Central memory CD8-positive, alpha-beta T cell (primary cell): Measurements from ENCODE around the gene SLC22A3.
"Not testable (repeated sequence)": the region's sequence is repeated elsewhere in the genome, so short reads cannot be mapped to it uniquely, and the experiment has no call there.

Experiments
- ATAC-seq: fragments of 150-1000 bp; cut with Tn5 transposase; replicated peaks from 2 replicates; pipeline ENCODE4 v1.10.0; 2022; ENCODE audit warnings: mild to moderate bottlenecking, moderate FRiP score, moderate number of reproducible peaks; ENCODE audit not compliant: poor library complexity, severe bottlenecking; ENCODE audit errors: extremely low read depth
- DNase-seq, 2 donors: peaks; one replicate each; pipeline ENCODE4 v3.0.0; 2021; ENCODE audit warnings: low spot score in 2 of 2
- H3K27ac Mint-ChIP-seq: one replicate; pipeline ENCODE4 v1.8.0; 2022; ENCODE audit warnings: low read depth, mild to moderate bottlenecking, moderate library complexity, mixed read lengths
- H3K27me3 Mint-ChIP-seq: one replicate; pipeline ENCODE4 v1.8.0; 2022; ENCODE audit warnings: mixed read lengths
- H3K36me3 Mint-ChIP-seq: one replicate; pipeline ENCODE4 v1.8.0; 2022; ENCODE audit warnings: mild to moderate bottlenecking, moderate library complexity, mixed read lengths; ENCODE audit not compliant: insufficient read depth
- H3K4me1 Mint-ChIP-seq: one replicate; pipeline ENCODE4 v1.8.0; 2022; ENCODE audit warnings: mixed read lengths
- H3K4me3 Mint-ChIP-seq: one replicate; pipeline ENCODE4 v1.8.0; 2022; ENCODE audit warnings: mild to moderate bottlenecking, moderate library complexity, mixed read lengths
- H3K9me3 Mint-ChIP-seq: one replicate; pipeline ENCODE4 v1.8.0; 2022; ENCODE audit warnings: mixed read lengths

Gene SLC22A3

GRCh38 chr6:160348223-160349019 is at the start of gene SLC22A3:
Gene SLC22A3, plus strand, starts transcription at chr6:160348378. Its CDS starts 42 bp downstream, at chr6:160348420.
- ATAC-seq (no peak), DNase-seq (no peak)
- no peak within 1 kb of the TSS for H3K4me3 Mint-ChIP-seq

GRCh38 chr6:160299559-160299958 is 48.6 kb upstream of the SLC22A3 start:
- Mint-ChIP-seq H3K27me3 (peaks cover 23% of the 10 kb centered on the region), H3K27ac (no peak overlapping the region), H3K4me3 (no peak overlapping the region), H3K36me3 (no peaks in the 10 kb centered on the region), H3K9me3 (no peaks in the 10 kb centered on the region), H3K4me1 (no peaks in the 10 kb centered on the region)
- no peak for ATAC-seq
- DNase-seq, result no peak

More at GRCh38 chr6:160348223-160349019, at the start of gene SLC22A3:
- Mint-ChIP-seq H3K9me3 (no peaks in the 10 kb centered on the region), H3K27ac (no peak within 1 kb of the TSS), H3K4me1 (no peaks in the 10 kb centered on the region), H3K27me3 (peaks cover 71% of the 10 kb centered on the region), H3K36me3 (no peaks in the 10 kb centered on the region)

GRCh38 chr6:160300076-160300695 is 48.0 kb upstream of the SLC22A3 start:
- H3K4me1 Mint-ChIP-seq, result no peaks in the 10 kb centered on the region
- no peak for ATAC-seq
- no peaks in the 10 kb centered on the region for H3K36me3 Mint-ChIP-seq
- no peak overlapping the region for H3K4me3 Mint-ChIP-seq
- H3K27me3 Mint-ChIP-seq, result peaks cover 28% of the 10 kb centered on the region
- no peak overlapping the region for H3K27ac Mint-ChIP-seq
- no peak for DNase-seq
- no peaks in the 10 kb centered on the region for H3K9me3 Mint-ChIP-seq

- no peak for DNase-seq
- Mint-ChIP-seq H3K4me3 (no peak overlapping the region), H3K36me3 (no peaks in the 10 kb centered on the region), H3K4me1 (no peaks in the 10 kb centered on the region), H3K27ac (no peak overlapping the region), H3K27me3 (peaks cover 28% of the 10 kb centered on the region), H3K9me3 (no peaks in the 10 kb centered on the region)
- no peak for ATAC-seq
Measured at GRCh38 chr6:160301339-160301738, 46.8 kb upstream of the SLC22A3 start.

GRCh38 chr6:160302431-160303082 is 45.6 kb upstream of the SLC22A3 start:
- not testable (repeated sequence) for H3K27ac Mint-ChIP-seq, H3K9me3 Mint-ChIP-seq, H3K36me3 Mint-ChIP-seq, ATAC-seq, H3K4me1 Mint-ChIP-seq, H3K4me3 Mint-ChIP-seq, DNase-seq
- peaks cover 31% of the 10 kb centered on the region for H3K27me3 Mint-ChIP-seq

- peaks cover 38% of the 10 kb centered on the region for H3K27me3 Mint-ChIP-seq
- no peak for DNase-seq
- no peaks in the 10 kb centered on the region for H3K4me1 Mint-ChIP-seq
- no peak overlapping the region for H3K27ac Mint-ChIP-seq
- H3K36me3 Mint-ChIP-seq, result no peaks in the 10 kb centered on the region
- H3K4me3 Mint-ChIP-seq, result no peak overlapping the region
- ATAC-seq, result no peak
- H3K9me3 Mint-ChIP-seq, result no peaks in the 10 kb centered on the region
Measured at GRCh38 chr6:160303806-160304205, 44.4 kb upstream of the SLC22A3 start.

GRCh38 chr6:160305926-160306713 is 42.1 kb upstream of the SLC22A3 start:
- Mint-ChIP-seq H3K4me3 (no peak overlapping the region), H3K9me3 (peaks cover 9% of the 10 kb centered on the region), H3K27me3 (peaks cover 42% of the 10 kb centered on the region), H3K27ac (no peak overlapping the region), H3K36me3 (no peaks in the 10 kb centered on the region), H3K4me1 (no peaks in the 10 kb centered on the region)
- DNase-seq, result no peak
- no peak for ATAC-seq

- Mint-ChIP-seq H3K9me3 (peaks cover 23% of the 10 kb centered on the region), H3K36me3 (no peaks in the 10 kb centered on the region), H3K4me3 (no peak overlapping the region), H3K4me1 (no peaks in the 10 kb centered on the region), H3K27ac (no peak overlapping the region), H3K27me3 (peaks cover 50% of the 10 kb centered on the region)
- DNase-seq (no peak), ATAC-seq (no peak)
Measured at GRCh38 chr6:160309718-160310117, 38.5 kb upstream of the SLC22A3 start.

- ATAC-seq (no peak), DNase-seq (no peak)
- no peak overlapping the region for H3K27ac Mint-ChIP-seq
- H3K27me3 Mint-ChIP-seq, result peaks cover 23% of the 10 kb centered on the region
- peaks cover 23% of the 10 kb centered on the region for H3K9me3 Mint-ChIP-seq
- no peak overlapping the region for H3K4me3 Mint-ChIP-seq
- H3K4me1 Mint-ChIP-seq, result no peaks in the 10 kb centered on the region
- no peaks in the 10 kb centered on the region for H3K36me3 Mint-ChIP-seq
Measured at GRCh38 chr6:160312900-160313299, 35.3 kb upstream of the SLC22A3 start.

GRCh38 chr6:160315310-160315709 is 32.9 kb upstream of the SLC22A3 start:
- Mint-ChIP-seq H3K27me3 (peaks cover 41% of the 10 kb centered on the region), H3K4me1 (no peaks in the 10 kb centered on the region), H3K27ac (no peak overlapping the region), H3K9me3 (peaks cover 18% of the 10 kb centered on the region), H3K4me3 (no peak overlapping the region), H3K36me3 (no peaks in the 10 kb centered on the region)
- no peak for ATAC-seq
- DNase-seq, result no peak

GRCh38 chr6:160316261-160316660 is 31.9 kb upstream of the SLC22A3 start:
- Mint-ChIP-seq H3K4me3 (no peak overlapping the region), H3K36me3 (no peaks in the 10 kb centered on the region), H3K9me3 (peaks cover 14% of the 10 kb centered on the region), H3K4me1 (no peaks in the 10 kb centered on the region), H3K27me3 (peaks cover 36% of the 10 kb centered on the region), H3K27ac (no peak overlapping the region)
- no peak for ATAC-seq
- DNase-seq, result no peak

GRCh38 chr6:160319246-160319645 is 28.9 kb upstream of the SLC22A3 start:
- ATAC-seq (no peak), DNase-seq (no peak)
- H3K36me3 Mint-ChIP-seq, result no peaks in the 10 kb centered on the region
- H3K9me3 Mint-ChIP-seq, result peaks cover 5% of the 10 kb centered on the region
- H3K27me3 Mint-ChIP-seq, result peaks cover 21% of the 10 kb centered on the region
- H3K27ac Mint-ChIP-seq, result no peak overlapping the region
- no peak overlapping the region for H3K4me3 Mint-ChIP-seq
- no peaks in the 10 kb centered on the region for H3K4me1 Mint-ChIP-seq
